Heart right ventricle (tissue), 16 donors: Measurements from ENCODE around the gene TGFBR3L. TPM values are rescaled to one million over a fixed set of nuclear protein-coding genes. Genes with fewer than 3 reads are reported as not detected.

Experiments used
- ATAC-seq, 8 donors: fragments of 200-7000 bp; cut with Tn5 transposase; one replicate each; pipeline ENCODE4 v1.9.1; 2020; ENCODE audit warnings: mild to moderate bottlenecking in 8 of 8, moderate library complexity in 8 of 8, moderate number of reproducible peaks in 1 of 8
- DNase-seq, 2 donors: peaks; one replicate each; pipeline ENCODE4 v3.0.0-alpha.2; 2020
- H3K27ac ChIP-seq, 10 donors: fragments of 200-600 bp; sonication (generic) in 2 of 10; one replicate each; pipeline versions ENCODE4 v1.5.0 to v1.8.0; 2020 to 2022; ENCODE audit warnings: mild to moderate bottlenecking in 3 of 10
- H3K27me3 ChIP-seq, 7 donors: fragments of 200-600 bp; one replicate each; pipeline ENCODE4 v1.8.0; 2021 to 2022; ENCODE audit warnings: mild to moderate bottlenecking in 2 of 7
- H3K36me3 ChIP-seq, 9 donors: fragments of 200-600 bp; sonication (generic) in 1 of 9; one replicate each; pipeline versions ENCODE4 v1.5.0 to v1.8.0; 2020 to 2022; ENCODE audit warnings: mild to moderate bottlenecking in 2 of 9
- H3K4me1 ChIP-seq, 9 donors: fragments of 200-600 bp; sonication (generic) in 1 of 9; one replicate each; pipeline versions ENCODE4 v1.5.0 to v1.8.0; 2020 to 2022; ENCODE audit warnings: mild to moderate bottlenecking in 4 of 9
- H3K4me3 ChIP-seq, 10 donors: fragments of 200-600 bp; sonication (generic) in 2 of 10; one replicate each; pipeline versions ENCODE4 v1.5.0 to v1.8.0; 2020 to 2022; ENCODE audit warnings: mild to moderate bottlenecking in 7 of 10, moderate library complexity in 2 of 10
- H3K9me3 ChIP-seq, 11 donors: fragments of 200-600 bp in 10 of 11; sonication (generic) in 2 of 11; one replicate each; pipeline versions ENCODE4 v1.5.0 to v1.8.0; 2013 to 2022; ENCODE audit warnings: mild to moderate bottlenecking in 2 of 11, control low read depth in 1 of 11, moderate library complexity in 1 of 11
- WGBS, 2 donors: extraction: QIAGEN DNeasy Blood & Tissue Kit; methylation state at CpG; one replicate each; pipeline ENCODE4 v1.1.7; 2013; ENCODE audit warnings: inconsistent platforms in 1 of 2; 5-methylcytosine and 5-hydroxymethylcytosine counted together
- intact Hi-C, 10 donors: fragments of 100-400 bp; cut with DNase I; formaldehyde crosslinking; loops; one replicate each; pipeline versions ENCODE4 v1.11.1 to v1.14.2; 2022
- polyA plus RNA-seq, 2 donors: library from polyadenylated mRNA; stranded (reverse); fragments of 200-250 nt; gene quantifications; one replicate each; pipeline ENCODE4 v1.2.3, GENCODE V29; 2013
- total RNA-seq, 10 donors: library from RNA; stranded (reverse); fragmentation: NEBNext Ultra II Directional in 3 of 10; extraction: Animal tissue kit (Norgen Biotek cat#: 25700) in 3 of 10; gene quantifications; one replicate each; pipeline versions ENCODE4 v1.2.1 to v1.2.4, GENCODE V29; 2021 to 2023
- TF ChIP-seq, protein P1 (sequence below), 9 donors: fragments of 200-600 bp; sonication (generic) in 2 of 9; IDR thresholded peaks; one replicate each; pipeline versions ENCODE4 v1.5.0 to v1.8.0; 2021 to 2022; ENCODE audit warnings: antibody characterized with exemption in 9 of 9, mild to moderate bottlenecking in 5 of 9, moderate library complexity in 1 of 9
- donor health status: Arrhythmogenic right ventricular cardiomyopathy.
- donor health status: ischemic (EF 13 %, LVEDD 7.1; RV severe dilation, severe dysfunction).
- donor health status: healthy with polysubstance abuse.
- donor health status: DM: no; HTN: yes; CAD: no.
- donor health status: DM: no; HTN: no; CAD: no.
- donor health status: ischemic (EF 25% LVEDD 6.9; RV normal size, moderate dysfunction).
- donor health status: ischemic (EF 25% LVEDD 5.7; RV mildly dilated, moderate dysfunction).
- donor health status: healthy.
- donor health status: DM: yes; HTN: yes; CAD: no.
- donor health status: Ischemic cardiomyopathy.
- donor health status: ischemic (EF 35%, LVEDD 5.7; RV mildly dilated, moderate dysfunction).
- donor health status: nonischemic (EF 11% LVEDD 7.7; RV severe dilation, severe dysfunction).
- donor health status: DM: yes; HTN: yes; CAD: no.
- donor health status: PGD.
- donor health status: ischemic (EF 29% LVEDD 5.4; RV normal size, mild dysfunction).
- donor health status: nonischemic (EF 23%, LVEDD 6.1; RV moderate dilation, normal function).

TGFBR3L gene
- total and polyA plus RNA-seq, 12 donors, result 1.1 to 11.6 (median 4.1) TPM

DNA sequence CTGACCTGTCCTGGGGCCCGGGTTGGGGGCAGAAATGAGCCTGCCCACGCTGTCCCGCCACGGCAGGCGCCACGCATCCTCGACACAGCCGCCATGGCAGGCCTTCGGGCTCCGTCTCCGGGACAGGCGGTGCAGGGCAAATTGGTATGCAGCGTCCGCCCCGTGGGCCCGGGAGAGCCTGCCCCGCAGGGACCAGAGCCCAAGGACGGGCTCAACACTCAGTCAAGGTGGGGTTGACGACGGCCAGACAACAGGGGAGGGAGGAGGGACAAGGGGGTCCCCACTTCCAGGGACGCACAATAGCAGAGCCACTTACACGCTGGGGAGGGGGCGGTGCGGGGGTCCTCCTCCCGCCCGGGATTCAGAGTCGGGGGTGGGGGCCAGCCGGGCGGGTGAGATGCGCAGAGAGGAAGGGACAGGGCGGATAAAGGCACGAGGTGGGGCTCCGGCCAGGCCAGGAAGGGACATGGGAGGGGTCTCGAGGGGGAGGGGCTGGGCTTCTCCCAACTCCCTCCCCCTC is 10.1 kb downstream of the TGFBR3L start:
- 40 to 46% methylated on average over 32 to 34 of the region's 34 CpGs for WGBS, 2 donors
- DNase-seq, result no peak
- peak overlapping the region in 9 of 10 donors; percentile 35 to 51 (median 45) for H3K4me3 ChIP-seq

DNA sequence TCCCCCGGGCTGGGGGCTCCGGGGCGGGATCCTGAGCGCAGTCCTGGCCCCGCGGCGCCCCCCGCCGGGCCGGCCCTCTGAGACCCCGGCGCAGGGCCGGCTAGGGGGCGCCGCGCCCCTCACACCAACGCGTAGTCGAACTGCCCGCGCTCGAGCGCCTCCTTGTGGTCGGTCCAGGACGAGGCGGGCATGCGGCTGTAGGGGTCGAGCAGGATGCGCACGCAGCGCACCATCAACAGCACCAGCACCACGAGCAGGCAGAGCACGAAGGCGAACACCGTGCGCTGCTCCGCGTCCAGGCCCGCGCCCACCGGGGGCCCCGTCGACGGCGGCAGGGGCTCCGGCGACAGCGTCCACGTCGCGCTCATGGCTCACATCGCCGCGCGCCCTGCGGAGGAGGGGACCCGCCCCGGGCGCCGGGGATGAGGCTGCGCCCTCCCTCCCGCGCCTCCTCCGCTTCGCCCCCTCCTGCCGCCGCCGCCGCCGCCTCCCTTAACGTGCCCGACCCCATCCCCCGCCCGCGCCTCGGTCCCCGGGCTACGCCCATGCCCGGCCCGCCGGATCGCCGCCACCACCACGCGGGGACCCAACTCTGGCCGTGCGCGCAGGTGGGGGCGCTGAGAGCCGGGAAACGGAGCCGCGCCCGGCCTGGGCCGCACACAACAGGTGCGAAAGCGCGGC is 10.7 kb downstream of the TGFBR3L start:
- peak overlapping the region in 9 of 10 donors; percentile 35 to 51 (median 45) for H3K4me3 ChIP-seq
- peaks cover 18 to 73% (median 45%) of the 10 kb centered on the region in 9 donors for H3K4me1 ChIP-seq
- peaks cover 0 to 26% (median 15%) of the 10 kb centered on the region in 9 donors for H3K36me3 ChIP-seq
- ATAC-seq, result no peak
- peak; percentile 60 to 76 for DNase-seq
- H3K9me3 ChIP-seq, result no peaks in the 10 kb centered on the region
- WGBS, 2 donors, result 1% methylated on average over 60 to 98 of the region's 98 CpGs
- peaks cover 0 to 8% (median 0%) of the 10 kb centered on the region in 7 donors for H3K27me3 ChIP-seq
- intact Hi-C loops, result loop anchor here in 4 of 10 donors (5.0 to 10.0 kb wide), 2 partner anchors 71 to 73 kb away; no protein-coding TSS in a partner anchor
- TF ChIP-seq, protein P1, sequence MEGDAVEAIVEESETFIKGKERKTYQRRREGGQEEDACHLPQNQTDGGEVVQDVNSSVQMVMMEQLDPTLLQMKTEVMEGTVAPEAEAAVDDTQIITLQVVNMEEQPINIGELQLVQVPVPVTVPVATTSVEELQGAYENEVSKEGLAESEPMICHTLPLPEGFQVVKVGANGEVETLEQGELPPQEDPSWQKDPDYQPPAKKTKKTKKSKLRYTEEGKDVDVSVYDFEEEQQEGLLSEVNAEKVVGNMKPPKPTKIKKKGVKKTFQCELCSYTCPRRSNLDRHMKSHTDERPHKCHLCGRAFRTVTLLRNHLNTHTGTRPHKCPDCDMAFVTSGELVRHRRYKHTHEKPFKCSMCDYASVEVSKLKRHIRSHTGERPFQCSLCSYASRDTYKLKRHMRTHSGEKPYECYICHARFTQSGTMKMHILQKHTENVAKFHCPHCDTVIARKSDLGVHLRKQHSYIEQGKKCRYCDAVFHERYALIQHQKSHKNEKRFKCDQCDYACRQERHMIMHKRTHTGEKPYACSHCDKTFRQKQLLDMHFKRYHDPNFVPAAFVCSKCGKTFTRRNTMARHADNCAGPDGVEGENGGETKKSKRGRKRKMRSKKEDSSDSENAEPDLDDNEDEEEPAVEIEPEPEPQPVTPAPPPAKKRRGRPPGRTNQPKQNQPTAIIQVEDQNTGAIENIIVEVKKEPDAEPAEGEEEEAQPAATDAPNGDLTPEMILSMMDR (IDR thresholded peaks at IDR 0.05), result peak; percentile 54 to 91 (median 79)
- no peak overlapping the region for H3K27ac ChIP-seq

More for the DNA sequence above, 10.1 kb downstream of the TGFBR3L start:
- Histone ChIP-seq H3K27ac (no peak overlapping the region), H3K9me3 (no peaks in the 10 kb centered on the region), H3K4me1 (peaks cover 18 to 73% (median 47%) of the 10 kb centered on the region in 9 donors), H3K36me3 (peaks cover 0 to 23% (median 15%) of the 10 kb centered on the region in 9 donors), H3K27me3 (peaks cover 0 to 8% (median 0%) of the 10 kb centered on the region in 7 donors)
- intact Hi-C loops, result loop anchor here in 6 of 10 donors (5.0 to 10.0 kb wide), 4 partner anchors 67 to 328 kb away; no protein-coding TSS in a partner anchor
- ATAC-seq, result no peak
- TF ChIP-seq, protein P1 (IDR thresholded peaks at IDR 0.05), result no peak

DNA sequence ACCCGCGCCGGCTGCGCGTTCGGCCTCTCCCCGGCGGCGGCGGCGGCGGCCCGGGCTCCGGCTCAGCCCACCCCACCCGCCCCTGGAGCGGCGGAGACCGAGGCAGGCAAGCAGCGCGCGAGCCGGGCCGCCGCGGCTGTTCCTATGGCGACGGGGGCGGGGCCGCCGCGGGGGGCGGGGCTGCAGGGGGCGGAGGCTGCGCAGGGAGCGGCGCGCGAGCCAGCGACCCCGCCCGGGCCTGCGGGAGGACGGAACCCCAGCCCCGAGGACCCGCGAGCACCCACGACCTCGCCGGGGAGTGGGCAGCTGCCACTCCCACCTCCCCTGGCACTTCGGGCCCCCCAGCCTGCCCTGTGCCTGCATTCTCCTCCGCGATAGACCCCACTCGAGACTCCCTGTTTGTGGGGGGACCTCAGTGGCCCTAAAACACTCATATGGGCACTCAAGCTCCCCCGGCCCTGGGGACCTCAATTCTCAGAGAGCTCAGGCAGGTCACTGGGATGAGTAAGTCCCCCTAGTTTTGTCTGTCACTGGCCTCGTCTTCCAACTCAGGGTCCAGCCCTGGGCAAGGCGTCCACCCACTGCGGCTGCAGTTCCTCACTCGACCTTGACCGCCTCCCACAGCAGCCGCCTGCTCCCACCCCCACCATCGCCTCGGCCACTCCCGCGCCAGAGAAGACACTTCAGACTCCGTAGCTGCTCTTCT is 11.5 kb downstream of the TGFBR3L start, which contains the start of gene CTXN1:
TSS of gene CTXN1 (minus strand) at position 115 of the 706 bp plus-strand sequence. CDS start 597 bp downstream, outside the sequence.
- 11 to 26% methylated on average over 26 to 65 of the region's 65 CpGs for WGBS, 2 donors
- peaks cover 16 to 69% (median 41%) of the 10 kb centered on the region in 9 donors for H3K4me1 ChIP-seq

More for the DNA sequence above, 11.5 kb downstream of the TGFBR3L start, which contains the start of gene CTXN1:
- Histone ChIP-seq H3K4me3 (peak within 1 kb of the TSS in 9 of 10 donors; percentile 35 to 51 (median 45)), H3K27ac (peak within 1 kb of the TSS in 2 of 10 donors; percentile 12 to 22), H3K27me3 (peaks cover 0 to 8% (median 0%) of the 10 kb centered on the region in 7 donors), H3K9me3 (no peaks in the 10 kb centered on the region), H3K36me3 (peaks cover 0 to 35% (median 22%) of the 10 kb centered on the region in 9 donors)
- peak in 6 of 8 donors; percentile 20 to 69 (median 38) for ATAC-seq
- TF ChIP-seq, protein P1 (IDR thresholded peaks at IDR 0.05), result no peak
- intact Hi-C loops, result loop anchor here in 4 of 10 donors (5.0 to 10.0 kb wide), 2 partner anchors 71 to 74 kb away; no protein-coding TSS in a partner anchor
- DNase-seq, result peak in 1 of 2 donors; percentile 81
